HG03108 (cell line): Measurements from ENCODE around the gene MSX2.

ENCODE experiments used
- ATAC-seq: cut with Tn5 transposase; IDR thresholded peaks from one replicate; pipeline ENCODE4 v1.9.1; 2021; ENCODE audit warnings: moderate library complexity; ENCODE audit not compliant: unreplicated experiment

Gene MSX2

DNA sequence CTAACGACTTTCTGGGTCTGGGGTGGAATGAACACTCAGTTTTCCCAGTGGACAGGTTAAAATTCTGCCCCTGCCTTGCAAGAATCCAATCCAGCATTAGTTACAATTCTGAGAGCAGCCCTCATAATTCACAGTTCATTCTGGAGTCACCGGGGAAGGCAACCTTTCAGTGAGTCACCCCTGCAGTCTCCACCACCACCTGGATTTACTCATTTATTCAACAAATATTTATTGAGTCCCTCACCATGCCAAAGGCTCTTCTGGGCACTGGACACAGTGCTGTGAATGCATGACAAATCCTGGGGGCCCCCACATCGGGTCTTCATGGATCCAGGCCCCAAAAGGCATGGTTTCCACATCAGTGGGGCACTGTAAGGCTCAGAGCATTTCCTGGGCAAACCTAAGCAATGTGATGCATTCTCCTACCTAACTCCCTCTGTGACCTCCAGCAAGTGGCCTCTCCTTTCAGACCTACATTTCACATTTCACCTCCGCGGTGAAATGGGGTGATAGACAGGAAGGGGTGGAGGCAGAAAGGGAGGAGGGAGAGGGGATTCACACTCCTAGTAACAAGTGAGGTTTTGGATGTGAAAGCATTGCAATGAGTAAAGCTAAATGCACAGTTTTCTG lies 6.4 kb upstream of the MSX2 start:
- ATAC-seq: no peak

DNA sequence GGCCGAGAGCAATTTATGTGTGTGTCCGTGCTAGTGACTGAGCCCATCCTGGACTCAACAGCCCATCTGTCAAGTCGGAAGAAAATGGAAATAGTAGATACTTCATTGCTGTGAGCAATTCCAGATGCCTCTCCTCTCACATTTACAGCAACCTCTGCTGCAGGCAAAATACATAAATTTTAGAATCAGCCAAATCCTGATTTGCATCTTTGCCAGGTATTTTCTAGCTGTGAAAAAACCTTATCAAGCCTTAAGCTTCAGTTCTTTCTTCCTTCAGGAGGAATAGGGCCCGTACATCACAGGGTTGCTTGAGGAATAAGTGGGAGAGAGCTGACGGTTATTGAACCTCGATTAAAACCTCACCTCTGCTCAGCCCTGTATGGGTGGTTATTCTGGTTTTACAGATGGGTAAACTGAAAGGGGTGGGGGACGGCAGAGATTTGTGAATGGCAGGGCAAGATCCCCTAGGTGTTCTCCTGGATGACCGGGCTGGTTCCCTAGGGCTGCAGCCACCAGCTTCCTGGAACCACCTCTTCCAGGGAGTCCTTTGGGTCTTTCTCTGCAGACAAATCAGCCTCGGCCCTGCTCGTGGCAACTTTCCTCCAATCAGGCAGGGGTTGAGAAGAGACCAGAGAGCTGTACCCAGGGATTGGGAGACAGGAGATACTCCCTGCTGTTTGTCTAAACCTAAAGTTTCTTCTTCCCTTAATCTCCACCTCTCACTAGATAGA lies 5.3 kb upstream of the MSX2 start:
- no peak for ATAC-seq

DNA sequence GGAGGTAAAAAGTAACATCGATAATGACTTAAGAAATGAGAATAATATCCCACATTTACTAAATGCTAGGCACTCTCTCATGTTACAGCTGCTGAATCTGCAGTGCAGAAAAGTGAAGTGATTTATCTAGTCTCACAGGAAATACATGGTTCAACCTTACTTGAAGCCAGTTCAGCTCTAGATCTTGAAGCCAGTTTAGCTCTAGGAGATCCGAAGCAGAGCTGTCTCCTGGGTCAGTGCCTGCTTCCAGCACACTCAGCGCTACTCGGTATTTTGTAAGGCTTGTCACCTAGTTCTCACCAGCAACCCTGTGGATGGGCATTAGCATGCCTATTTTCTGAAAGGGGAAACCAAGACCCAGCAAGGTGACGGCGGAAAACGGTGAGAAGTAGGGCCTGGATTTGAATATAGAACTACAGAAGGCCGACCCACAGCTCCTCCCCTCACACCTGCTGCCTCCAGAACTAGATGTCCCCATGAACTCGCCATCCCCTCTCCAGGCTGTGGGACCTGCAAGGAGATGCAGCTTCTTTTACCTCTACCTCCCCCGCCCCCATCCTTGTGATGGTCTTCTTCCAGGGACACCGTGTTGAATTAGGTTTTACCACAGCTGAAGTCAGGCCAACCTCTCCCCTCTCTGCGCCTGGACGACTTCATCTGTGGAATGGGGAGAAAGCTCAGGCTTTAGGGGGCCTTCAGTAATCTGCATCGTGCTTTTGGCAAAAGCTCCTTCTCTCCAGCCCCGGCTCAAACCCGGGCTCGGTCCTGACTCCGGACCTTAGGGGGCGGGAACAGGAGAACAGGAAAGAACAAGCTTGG lies 4.4 kb upstream of the MSX2 start:
- ATAC-seq: no peak

DNA sequence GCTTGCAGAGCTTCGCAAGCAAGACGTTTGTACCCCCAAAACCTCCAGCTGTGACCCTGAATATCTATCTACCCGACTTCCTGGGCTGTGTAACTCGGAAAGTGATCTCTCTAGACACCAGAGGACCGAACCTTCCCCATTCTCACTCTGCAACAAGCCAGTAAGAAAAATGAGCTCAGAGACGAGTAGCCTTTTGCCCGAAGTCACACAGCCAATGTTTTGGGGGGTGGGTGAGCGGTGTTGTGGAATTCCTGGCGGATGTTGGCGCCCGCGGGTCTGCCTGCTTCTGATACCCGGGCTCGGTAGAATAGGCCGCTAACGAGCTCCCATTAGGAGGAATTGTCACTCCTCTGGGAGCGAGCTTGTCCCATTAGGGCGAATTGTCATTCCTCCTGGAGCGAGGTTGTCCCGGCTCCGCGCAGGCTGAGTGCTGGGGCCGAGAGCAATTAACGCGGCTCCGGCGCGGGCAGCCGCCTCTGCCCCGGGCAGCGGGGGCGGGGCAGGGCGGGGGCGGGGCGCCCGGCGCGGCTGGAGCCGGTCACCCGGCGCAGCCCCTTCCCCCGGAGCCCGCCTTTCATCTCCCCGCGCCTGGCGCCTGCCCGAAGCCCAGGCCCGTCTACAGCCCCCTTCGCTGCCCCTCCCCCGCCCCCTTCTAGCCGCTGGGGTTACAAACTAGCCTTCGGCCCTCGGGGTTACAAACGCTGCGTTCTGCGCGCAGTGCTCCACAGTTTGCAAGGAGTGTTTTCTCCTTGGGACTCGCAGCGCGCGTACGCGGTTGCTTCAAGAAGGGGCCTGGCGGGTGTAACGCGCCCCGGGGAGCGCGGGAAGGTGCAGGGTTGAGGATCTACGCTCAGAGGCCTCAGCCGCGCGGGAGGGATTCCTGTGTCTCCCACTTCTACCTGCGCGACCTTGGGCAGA lies 3.5 kb upstream of the MSX2 start:
- no peak for ATAC-seq

DNA sequence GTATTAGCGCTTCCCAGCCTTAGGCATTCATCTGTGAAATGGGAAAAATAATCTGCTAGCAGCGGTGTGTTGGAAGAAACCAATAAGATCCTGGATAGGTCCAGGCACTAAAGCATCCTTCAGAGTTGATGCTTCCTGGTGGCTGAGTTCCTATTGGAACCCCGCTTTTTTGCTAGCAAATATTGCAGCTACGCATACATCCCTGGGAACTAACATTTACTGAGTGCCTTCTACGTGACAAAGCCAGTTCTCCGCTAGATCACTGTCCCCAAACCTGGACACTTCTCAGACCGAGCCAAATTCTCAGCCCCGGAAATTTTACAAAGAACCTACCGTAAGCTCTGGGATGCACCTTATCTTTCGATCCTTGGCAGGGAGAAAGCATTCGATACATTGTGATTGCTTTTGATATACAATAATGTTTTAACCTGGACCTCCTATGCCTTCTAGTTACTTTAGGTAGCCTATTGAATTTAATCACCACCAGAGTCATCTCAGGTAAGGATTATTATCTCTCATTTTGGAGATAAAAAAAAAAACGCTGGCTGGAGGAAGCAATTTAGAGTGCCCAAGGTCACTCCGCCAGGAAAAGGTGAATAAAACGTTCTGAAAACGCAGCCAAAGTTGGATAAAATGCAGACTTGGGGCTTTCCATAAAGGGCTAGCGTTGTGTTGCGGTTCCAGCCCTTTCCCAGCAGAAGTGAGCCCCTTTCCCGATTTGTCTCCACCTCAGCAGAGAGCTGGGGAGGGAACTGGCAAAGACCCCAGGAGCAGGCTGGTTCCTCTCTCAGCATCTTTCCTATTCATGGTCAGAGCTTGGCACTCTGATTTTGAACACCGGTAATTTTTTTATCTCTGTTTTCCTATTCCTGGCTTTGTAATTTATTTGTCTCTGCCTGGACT lies 2.6 kb upstream of the MSX2 start:
- no peak for ATAC-seq

DNA sequence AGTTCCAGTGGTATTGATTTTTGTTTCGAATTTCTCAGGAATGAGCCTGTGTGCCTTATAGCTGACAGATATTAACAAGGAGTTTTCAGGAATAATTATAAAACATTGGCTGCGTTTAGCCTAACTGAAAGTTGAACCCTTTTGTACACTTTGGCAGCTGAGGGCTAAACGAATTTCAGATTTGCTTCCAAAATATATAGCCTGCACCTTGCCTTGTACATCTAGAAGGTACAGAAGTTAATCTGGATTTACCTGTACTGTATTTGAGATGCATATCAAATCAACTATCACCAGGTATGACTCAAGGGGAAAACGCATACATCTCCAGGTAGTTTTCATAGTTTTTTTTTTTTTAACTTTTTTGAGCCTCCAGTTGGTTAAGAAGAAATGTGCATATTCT lies 1.9 kb upstream of the MSX2 start:
- ATAC-seq: no peak

DNA sequence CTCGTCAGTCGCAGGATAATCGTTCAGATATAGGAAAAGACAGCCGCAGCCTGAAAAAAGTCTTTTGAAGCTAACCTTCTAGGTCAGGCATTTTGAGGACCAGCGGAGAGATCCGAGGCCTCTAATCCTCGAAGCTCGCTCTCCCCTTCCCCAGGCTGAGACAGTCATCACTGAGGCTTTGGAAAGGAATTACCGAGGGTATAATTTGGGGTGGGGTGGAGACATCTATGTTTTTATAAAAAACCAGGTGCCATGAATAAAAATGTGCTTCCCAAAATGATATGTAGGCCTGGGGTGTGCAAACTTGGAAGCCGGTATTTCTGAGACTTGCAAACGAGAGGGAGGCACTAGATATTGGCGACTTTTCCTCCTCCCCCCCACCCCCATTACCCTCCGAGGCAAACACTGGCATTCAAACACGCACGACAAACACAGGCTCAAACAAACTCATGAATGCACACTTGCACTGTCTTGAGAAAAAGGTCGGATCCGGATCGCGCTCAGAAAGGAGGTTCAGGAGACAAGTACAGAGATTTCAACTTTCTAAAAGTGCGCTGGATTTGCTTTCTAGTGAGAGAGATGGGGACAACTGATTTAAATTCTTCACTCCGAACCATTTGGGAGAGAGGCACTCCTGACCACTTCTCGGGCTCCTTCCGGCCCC lies 935 bp upstream of the MSX2 start:
- ATAC-seq: no peak

DNA sequence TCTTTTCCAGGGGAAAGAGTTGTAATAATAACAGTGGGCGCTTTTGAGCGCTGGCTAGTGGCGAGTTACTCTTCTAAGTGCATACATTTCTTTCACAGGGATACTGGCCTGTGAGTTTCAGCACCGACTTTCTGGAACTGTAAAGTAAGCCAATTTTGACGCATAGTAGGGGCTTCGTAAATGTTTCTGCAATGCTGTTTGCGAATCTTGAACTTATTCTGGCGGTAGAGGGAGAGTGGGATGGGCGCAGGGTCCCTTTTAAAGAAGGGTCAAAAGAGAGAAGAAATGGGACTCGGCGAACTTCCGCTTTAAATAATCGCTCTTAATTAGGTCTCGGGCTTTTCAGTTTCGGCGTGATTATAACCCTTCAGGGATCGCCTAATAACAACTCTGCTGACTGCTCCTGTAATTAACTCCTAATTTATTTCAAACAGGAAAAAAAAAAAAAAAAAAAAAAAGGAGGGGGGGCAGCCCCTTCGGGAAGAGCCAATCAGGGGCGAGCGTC lies 351 bp upstream of the MSX2 start:
- ATAC-seq: no peak

DNA sequence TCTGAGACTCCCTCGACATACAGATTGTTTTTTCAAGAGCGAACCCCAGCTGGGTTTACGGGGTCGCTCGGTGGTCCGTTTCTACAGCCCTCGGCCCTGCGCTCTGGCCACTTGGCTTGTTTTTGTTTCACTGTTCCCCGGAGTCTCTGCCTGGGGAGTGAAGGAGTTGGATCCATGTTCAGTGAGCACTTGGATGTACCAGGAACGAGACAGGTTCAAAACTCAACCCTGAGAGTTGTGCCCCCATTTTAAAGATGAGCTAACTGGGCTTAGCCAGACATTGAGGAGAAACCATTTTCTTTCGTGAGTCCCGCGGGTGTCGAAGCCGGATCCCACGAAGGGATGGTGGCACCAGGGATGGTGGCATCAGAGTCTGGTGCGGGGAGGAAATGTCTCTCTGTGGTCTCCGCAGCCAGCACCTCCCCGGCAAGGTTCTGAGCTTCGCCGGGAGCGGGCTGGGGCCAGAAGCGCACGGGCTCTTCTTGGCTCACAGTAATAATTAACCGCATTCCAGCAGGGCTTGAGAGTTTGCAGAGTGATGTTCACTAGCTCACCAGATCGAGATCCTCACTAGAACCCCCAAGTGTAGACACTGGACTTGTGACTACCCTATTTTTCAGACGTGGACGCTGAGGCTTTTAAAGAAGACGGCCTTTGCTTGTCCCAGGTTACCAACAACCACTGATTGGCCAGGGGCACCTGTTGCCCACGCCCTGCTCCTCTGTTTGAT lies 1.0 kb downstream of the MSX2 start:
- ATAC-seq: no peak

DNA sequence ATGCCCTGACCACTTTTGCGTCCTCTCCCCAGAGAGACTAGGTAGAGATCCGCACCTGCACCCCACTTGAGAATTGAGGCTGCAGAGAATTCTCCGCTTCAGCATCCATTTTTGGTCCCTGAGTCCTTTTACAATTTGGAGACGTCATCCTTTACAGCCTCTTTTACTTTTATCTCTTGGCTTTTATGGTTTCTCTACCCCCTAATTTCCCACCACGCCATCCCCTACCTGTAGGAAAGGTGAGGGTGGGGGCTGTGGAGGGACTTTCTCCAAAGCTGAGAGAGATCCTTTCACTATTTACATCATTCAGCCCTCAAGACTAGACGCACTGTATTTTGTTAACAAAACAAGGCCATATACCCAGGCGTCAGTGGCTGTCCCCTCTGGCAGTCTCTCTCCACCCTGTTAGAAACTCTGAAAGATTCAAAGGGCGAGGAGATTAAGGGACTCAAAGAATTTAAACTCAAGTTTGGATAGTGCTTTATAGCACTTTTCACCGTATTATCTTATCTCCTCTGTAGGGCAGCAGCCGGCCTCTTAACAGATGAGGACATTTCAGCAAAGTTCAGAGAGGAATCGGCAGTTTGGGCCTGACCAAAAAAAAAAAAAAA lies 1.7 kb downstream of the MSX2 start:
- no peak for ATAC-seq

DNA sequence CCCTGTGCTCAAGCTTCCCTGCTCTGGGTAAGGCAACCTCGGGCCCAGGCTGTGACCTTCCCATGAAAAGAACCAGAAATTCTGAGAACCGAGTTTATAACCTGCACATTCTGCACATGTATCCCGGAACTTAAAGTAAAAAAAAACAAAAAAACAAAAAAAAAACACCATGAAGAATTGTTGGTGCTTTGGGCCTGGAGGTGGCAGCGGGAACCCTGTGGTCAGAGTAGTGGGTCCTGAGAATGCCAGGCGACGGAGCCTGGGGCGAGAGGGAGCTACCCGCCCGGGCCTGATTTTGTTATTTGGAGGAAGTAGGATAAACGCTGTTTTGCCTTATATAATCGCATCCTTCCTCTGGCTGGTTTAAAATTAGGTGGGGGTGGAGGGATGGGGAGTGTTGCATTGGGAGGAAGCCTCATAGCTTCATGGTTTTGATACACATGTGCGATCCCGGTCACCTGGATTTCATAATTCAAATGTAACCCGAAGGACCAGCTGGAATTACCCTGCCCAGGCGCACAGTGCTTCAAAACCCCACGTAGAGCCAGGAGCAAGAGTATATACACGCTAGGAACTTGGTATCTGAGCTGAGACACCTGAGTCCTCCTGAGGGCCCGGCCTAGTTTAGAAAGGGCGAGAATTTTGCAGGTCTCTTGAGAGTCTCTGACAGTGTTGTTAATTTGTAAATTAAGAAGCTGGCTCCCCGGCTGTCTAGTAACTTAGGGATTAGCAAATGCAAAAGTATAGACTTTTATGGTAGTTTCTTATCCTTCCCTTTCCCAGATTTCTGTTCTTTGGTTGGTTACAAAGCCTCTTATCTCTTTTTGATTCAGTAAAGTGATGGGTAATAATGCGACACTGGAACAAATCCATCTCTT lies 2.8 kb downstream of the MSX2 start:
- ATAC-seq: no peak

DNA sequence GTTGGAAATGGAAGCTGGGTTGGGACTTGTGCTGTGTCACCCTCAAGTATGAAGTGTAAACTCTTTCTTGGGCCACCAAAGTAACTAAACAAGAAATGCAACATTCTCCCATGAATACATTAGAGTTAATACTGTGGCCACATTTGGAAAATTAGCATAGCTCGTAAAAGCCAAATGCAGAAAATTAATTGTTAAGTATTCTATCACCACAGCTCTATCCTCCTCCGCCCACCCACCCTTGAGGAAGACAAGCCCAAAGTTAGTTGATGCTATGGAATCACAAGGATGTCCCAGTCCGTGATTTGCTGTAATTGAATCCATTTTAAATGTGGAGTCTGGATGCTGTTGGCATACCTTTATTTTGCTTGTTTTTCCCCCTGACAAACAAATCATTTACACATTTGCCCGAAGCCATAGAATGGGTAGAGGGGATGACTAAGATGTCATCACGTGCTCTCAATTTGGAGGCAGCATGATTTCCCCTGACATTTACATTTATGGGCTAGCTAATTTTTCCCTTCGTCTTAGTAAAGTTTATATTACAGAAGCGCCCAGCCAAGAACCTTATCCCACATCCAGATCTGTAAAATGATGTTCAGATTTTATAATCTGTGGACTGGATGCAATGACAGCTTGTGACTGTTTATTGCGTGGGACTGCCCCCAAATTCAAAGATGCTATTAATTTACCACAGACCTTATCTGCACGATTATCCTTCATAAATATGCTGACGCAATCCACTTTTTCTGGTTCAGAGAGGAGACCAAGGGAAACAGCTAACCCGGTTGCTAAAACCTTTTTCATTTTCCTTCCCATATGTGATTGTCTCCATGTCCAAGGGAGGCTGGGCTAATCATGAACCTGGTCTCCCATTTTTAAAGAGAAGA lies 3.7 kb downstream of the MSX2 start:
- ATAC-seq: no peak

DNA sequence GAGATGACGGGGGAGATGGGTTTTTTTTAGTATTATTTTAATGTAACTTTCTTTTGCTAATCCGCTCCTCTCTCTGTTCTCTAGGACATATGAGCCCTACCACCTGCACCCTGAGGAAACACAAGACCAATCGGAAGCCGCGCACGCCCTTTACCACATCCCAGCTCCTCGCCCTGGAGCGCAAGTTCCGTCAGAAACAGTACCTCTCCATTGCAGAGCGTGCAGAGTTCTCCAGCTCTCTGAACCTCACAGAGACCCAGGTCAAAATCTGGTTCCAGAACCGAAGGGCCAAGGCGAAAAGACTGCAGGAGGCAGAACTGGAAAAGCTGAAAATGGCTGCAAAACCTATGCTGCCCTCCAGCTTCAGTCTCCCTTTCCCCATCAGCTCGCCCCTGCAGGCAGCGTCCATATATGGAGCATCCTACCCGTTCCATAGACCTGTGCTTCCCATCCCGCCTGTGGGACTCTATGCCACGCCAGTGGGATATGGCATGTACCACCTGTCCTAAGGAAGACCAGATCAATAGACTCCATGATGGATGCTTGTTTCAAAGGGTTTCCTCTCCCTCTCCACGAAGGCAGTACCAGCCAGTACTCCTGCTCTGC lies 4.8 kb downstream of the MSX2 start:
- no peak for ATAC-seq

DNA sequence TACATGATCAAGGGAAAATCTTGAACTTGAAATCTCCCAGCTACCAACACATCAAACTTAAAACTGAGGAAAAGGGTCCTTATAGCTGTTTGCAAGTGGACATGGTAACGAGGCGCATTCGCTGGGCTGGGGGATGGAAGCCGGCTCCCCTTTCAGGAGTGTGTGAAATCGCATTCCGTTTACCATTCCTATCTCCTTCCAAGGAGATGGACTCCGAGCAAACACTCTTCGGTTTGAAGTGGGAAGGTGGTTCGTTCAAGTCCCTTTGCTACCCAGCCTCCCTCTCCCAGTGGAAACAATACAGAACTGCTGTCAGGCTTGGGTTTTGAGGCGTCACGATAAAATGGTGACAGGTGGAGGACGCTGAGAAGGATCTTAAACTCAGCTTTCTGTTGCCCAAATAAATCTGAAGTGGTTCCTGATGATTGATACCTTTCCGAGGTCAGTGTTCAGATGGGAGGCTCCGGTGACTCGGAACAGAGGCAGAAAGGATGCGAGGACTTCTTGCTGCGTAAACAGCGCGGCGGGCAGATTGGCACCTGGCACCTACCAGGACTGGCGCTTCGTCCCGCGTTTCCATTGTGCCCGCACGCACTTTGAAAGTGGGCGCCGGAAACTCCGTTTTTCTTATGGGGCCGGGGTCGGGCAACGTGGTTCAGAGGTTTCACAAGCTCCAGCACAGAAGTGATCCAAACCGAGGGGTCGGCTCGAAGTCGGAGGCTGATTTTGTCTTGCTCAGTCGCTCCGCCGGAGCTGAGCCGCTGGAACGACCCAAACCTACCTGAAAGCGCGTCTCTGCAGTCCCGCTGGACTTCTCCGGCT lies 7.0 kb downstream of the MSX2 start:
- ATAC-seq: no peak
